NB4 (cell line): ENCODE measurements around the gene DARS1.

Source experiments
- DNase-seq: peaks from one replicate; pipeline ENCODE4 v3.0.0; 2010; ENCODE audit warnings: low read depth
- H3K4me3 ChIP-seq: one replicate; pipeline ENCODE4 v1.5.1; 2011; ENCODE audit warnings: mild to moderate bottlenecking, low read depth, low read length, moderate library complexity
- MYC ChIP-seq: IDR thresholded peaks from 2 replicates; pipeline ENCODE4 v1.6.1; 2011; ENCODE audit warnings: low read depth, low read length
- POLR2A ChIP-seq: IDR thresholded peaks from 2 replicates; pipeline ENCODE4 v1.6.1; 2011; ENCODE audit warnings: mild to moderate bottlenecking; ENCODE audit not compliant: insufficient read length; ENCODE audit errors: extremely low read depth
- TF ChIP-seq, protein P1 (sequence below): IDR thresholded peaks from one replicate; pipeline ENCODE4 v1.5.1; 2012; ENCODE audit warnings: low read depth, low read length
- TF ChIP-seq, protein P2 (sequence below): IDR thresholded peaks from 2 replicates; pipeline ENCODE4 v1.6.1; 2011; ENCODE audit warnings: low read depth, low read length

Gene DARS1

GRCh38 chr2:135905679-135906078 is 79.7 kb downstream of the DARS1 start:
- H3K4me3 ChIP-seq: no peak overlapping the region
- DNase-seq: no peak
- TF ChIP-seq, protein P1, sequence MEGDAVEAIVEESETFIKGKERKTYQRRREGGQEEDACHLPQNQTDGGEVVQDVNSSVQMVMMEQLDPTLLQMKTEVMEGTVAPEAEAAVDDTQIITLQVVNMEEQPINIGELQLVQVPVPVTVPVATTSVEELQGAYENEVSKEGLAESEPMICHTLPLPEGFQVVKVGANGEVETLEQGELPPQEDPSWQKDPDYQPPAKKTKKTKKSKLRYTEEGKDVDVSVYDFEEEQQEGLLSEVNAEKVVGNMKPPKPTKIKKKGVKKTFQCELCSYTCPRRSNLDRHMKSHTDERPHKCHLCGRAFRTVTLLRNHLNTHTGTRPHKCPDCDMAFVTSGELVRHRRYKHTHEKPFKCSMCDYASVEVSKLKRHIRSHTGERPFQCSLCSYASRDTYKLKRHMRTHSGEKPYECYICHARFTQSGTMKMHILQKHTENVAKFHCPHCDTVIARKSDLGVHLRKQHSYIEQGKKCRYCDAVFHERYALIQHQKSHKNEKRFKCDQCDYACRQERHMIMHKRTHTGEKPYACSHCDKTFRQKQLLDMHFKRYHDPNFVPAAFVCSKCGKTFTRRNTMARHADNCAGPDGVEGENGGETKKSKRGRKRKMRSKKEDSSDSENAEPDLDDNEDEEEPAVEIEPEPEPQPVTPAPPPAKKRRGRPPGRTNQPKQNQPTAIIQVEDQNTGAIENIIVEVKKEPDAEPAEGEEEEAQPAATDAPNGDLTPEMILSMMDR: no peak

GRCh38 chr2:135904341-135904989 is 81.0 kb downstream of the DARS1 start:
- no peak overlapping the region for H3K4me3 ChIP-seq
- TF ChIP-seq, protein P1: no peak
- TF ChIP-seq, protein P2, sequence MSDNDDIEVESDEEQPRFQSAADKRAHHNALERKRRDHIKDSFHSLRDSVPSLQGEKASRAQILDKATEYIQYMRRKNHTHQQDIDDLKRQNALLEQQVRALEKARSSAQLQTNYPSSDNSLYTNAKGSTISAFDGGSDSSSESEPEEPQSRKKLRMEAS: no peak
- TF ChIP-seq MYC: no peak
- TF ChIP-seq POLR2A: no peak
- no peak for DNase-seq

GRCh38 chr2:135903650-135904049 is 81.8 kb downstream of the DARS1 start:
- no peak for TF ChIP-seq MYC
- TF ChIP-seq, protein P1: no peak
- TF ChIP-seq POLR2A: no peak
- TF ChIP-seq, protein P2: no peak
- DNase-seq: no peak
- H3K4me3 ChIP-seq: no peak overlapping the region

GRCh38 chr2:135899567-135899966 is 85.9 kb downstream of the DARS1 start:
- DNase-seq: no peak
- TF ChIP-seq, protein P2: no peak
- TF ChIP-seq POLR2A (no peak), MYC (no peak)
- TF ChIP-seq, protein P1: no peak
- no peak overlapping the region for H3K4me3 ChIP-seq

- DNase-seq: no peak
- TF ChIP-seq POLR2A (no peak), MYC (no peak)
- TF ChIP-seq, protein P2: no peak
- TF ChIP-seq, protein P1: no peak
- H3K4me3 ChIP-seq: no peak overlapping the region
Measured at GRCh38 chr2:135898234-135898786, 87.1 kb downstream of the DARS1 start.

- H3K4me3 ChIP-seq: no peak overlapping the region
- DNase-seq: no peak
- TF ChIP-seq POLR2A (no peak), MYC (no peak)
- TF ChIP-seq, protein P2: no peak
- TF ChIP-seq, protein P1: no peak
Measured at GRCh38 chr2:135894930-135895329, 90.5 kb downstream of the DARS1 start.
